Raji (cell line): ENCODE data around the gene CKB.

Source experiments
- POLR2A ChIP-seq: IDR thresholded peaks from 2 replicates; pipeline ENCODE4 v1.6.1; 2011; ENCODE audit warnings: low read depth, low read length, control low read depth; ENCODE audit not compliant: insufficient read depth

CKB gene

DNA sequence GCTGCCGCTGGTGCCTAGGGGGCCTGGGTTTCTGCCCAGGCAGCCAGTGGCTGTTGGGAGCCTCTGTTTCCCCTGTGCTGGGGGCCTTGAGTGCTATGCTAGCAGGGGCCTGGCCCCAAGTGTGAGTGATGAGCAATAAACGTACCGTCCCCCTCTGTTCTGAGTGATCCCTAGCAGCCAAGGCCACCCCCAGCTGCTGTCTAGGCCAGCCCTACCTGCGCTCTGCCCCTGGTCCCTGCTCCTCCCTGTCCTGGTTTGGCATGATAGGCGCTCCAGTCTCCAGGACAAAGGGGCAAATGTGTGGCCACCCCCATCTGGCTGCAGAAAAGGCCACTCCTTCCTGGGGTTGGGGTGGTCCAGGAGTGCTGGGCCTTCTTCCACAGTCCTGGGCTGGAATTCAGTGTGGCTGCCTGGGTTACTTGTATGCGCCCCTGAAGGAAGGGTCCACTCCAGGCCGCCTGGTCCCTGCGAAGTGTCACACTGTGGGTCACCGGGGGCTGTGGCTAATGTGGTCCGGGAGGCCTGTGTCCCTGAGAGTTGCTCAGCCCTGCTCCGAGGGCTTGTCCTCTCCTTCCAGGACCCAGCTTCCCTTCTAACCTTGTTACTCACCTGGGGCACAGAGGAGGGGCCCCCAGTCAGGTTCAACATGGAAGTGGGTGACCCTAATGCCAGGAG is 13.4 kb upstream of the CKB start:
- TF ChIP-seq POLR2A: no peak

DNA sequence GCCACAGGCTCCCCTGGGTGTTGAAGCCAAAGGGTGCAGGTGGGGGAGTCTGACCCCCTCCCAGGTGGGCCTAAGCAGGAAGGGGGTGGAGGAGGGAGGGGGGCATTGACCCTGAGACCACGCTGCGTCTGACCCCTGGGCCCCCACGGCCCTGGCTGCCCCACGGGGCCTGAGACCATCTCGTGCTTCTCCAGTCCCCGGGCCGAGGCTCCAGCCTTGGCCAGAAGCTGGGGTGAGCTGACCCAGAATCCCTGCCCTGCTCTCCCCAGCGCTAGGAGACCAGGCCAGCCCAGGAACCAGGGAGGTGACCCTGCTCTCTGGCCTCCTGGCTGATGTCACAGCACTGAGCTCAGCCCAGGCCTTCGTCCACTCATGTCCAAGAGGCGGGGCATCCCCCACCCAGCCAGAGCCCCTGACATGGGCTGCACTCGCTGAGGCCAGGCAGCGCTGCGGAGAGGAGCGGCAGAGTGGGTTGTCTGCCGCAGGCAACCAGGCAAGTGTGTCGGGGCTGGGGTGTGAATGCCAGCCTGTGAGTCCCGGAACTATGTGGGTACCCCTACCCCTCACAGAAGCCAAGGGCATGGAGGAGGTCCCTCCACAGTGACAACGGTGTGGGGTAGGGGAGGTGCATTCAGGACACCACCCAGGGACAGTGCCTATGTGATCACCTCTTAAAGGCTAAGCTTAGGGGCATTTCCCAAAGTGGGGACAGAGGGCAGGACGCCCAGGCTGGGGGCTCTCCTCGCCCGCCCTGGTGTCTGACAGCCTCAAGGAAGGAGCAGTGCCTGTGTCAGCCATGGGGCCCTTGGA is 12.7 kb upstream of the CKB start:
- no peak for TF ChIP-seq POLR2A

DNA sequence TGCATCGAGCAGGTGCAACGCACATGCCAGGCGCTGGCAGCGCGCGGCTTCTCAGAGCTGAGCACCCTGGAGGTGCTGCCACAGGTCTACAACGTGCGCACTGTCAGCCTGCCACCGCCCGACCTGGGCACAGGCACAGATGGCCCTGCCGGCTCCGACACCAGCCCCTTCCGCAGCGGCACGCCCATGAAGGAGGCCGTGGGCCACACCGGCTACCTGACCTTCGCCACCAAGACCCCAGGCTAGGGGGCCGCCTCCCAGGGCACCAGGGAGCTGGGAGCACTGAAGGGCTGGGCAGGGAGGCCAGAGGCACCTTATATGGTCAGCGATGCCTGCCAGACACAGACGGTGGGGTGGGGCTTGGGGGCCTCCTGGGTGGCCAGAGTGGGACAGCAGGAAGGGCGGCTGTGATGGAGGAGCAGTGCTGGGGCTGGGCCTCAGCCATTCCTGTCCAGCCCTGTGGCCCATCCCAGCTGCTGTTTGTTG is 12.0 kb upstream of the CKB start:
- no peak for TF ChIP-seq POLR2A

DNA sequence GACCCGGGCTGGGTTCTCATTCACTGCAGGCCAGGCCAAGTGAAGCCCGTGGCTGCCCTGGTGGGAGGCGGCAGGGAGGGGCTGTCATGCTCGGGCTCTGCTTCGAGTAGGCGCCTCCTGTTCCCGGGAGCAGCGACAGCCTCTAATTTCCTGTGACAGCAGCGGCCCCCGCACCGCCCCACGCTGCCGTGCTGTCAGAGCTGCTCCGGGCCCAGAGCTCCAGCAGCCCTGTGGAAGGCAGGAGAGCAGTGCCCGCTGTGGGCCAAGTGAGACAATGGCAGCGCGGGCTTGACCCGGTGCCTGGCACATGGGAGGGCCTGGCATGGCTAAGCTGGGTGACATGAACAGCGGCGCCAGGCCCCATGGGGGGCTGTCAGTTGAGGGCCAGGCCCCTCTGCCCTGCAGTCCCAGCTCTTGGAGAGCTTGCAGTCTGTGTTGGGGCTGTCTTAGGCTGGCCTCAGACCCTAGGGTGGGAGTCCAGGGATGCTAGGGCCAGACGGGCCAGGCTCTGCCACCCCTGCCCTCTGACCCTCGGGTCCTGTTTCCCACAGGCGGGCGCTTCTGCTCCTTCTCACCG is 11.5 kb upstream of the CKB start:
- no peak for TF ChIP-seq POLR2A

DNA sequence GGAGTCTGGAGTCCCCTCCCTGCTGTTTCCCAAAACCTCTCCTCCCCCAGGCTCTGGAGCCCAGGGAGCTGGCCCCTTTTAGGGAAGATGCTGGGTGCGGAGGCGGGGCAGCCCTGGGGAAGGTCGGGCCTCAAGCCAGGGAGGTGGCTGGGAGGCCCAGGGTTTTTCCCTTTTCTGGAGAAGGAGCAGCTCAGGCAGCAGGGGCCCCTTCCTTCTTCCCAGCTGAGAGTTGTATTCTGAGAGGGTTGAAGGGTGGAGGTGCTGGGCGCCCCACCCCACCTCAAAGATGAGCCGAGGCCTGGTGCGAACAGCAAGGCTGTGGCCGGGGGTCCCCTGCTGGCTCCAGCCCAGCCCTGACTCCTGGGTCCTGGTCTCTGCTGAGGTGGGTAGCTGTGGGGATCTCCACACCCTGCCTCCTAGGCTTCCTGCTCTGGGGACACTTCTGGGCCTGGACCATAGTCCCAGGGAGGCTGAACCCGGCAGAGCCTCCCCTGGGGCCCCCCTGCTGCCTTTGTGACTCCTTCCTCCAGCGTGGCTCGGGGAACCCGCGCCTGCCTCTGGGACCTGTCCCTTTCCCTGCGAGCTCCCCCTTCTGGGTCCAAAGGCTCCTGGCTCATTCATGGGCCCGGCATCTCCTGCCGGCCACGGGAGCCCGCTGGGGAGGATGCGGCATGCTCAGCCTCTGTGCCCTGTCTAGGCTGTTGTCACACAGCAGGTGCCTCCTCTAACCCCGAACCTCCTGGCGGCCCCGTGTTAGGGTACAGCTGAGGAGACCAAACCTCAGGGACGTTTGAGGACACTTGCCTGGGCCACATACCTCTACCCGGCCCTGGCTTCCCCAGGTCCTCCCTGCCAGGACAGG is 10.7 kb upstream of the CKB start:
- TF ChIP-seq POLR2A: no peak

DNA sequence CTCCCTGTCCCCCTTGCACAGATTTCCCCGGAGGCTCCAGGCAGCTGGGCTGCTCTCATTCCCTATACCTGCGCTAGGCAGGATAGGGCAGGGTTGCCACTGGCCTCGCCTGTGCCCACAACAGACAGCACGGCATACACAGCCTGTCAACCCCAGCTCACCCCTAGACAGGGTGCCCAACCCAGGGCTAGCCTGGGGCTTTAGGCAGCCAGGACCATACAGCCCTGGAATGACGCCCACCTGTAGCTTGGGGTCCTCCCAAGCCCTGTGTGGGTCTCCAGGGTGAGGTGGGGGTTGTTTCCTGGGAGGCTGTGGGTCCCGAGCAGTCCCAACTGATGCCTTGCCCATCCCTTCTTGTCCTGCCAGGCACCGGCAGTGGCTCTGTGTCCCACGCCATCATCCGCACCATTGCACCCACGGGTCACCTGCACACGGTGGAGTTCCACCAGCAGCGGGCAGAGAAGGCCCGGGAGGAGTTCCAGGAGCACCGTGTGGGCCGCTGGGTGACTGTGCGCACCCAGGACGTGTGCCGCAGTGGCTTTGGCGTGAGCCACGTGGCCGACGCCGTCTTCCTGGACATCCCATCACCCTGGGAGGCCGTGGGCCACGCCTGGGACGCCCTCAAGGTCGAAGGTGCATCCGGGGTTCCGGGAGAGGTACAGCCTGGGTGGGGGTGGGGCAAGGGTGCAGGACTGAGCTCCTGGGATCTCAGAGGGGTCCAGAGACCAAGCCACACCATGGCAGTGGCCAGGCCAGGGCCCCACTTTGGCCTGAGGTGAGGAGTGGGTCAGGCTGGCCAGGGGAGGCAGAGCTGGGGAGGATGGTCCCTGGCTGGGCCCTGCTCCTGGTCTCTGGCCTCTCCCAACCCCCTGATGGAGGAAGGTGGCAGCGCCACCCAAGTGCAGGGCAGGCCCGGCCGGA is 9.8 kb upstream of the CKB start:
- TF ChIP-seq POLR2A: no peak

DNA sequence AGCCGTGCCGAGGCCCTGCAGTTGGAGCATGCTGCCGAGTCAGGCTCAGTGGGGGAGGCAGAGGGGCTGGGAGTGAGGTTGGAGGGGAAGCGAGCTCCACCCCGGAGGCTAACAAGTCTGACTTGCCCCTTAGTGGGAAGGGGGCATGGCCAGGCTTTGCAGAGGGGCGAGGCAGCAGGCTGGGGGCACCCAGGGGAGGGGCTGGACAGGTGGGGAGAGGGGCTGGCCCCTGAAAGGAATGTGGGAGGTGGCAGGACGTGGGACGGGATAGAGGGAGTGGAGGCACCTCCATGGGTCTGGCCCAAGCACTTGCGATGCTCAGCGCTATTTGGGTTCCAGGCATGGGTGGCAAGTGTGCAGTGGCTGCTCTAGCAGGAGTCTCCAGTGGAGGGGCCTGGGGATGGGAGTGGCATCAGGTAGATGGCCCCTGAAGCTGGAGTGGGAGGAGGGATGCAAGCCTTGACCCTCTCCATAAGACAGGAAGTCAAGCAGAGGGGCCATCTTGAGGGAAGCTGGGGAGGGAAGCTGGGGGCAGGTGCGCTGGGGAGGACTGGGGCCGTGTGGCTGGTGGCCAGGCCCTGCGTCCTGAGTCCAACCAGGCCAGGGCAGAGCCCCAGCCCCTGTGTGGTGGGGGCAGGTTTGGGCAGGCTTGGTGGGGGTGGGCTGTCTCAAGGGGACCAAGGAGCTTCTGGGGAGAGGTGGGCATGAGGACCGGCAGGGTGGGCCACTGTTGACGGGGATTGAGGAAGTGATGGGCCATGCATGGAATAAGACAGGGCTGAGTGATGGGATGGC is 9.0 kb upstream of the CKB start:
- TF ChIP-seq POLR2A: no peak

DNA sequence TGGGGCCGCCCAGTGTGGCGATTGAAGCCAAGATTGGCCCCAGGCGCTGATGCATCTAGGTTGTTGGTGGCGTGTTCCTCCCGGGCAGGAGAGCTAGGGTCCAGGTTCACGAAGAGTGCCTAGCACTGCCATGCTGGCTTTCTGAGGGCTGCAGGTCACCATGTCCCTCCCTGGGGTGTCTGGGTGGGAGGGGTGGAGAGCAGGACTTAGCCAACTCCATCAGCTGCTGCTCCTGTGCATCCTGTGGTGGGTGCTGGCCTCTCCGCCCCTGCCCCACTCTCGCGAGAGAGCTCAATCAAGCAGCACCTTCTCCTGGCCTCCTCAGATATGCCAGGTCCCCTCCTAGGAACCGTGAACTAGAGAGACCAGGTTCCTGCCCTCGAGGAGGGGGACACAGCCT is 8.2 kb upstream of the CKB start:
- no peak for TF ChIP-seq POLR2A

DNA sequence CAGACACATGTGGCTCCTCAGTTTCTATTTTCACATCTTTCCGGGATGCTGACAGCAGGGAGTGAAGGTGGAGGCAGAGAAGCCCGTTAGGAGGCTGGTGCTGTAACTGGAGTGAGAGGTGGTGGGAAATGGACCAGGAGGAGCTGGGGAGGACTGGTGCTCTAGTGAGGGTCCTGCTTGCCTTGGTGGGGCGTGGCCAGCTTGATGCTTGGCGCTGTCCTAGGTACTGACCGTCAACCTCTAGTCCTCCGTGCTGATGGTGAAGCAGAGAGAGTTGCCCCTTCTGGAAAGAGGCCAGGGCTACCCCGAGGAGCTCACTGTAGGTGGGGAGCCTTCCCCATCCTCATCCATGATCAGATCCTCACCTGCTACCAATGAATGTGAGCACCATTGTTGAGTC is 7.8 kb upstream of the CKB start:
- no peak for TF ChIP-seq POLR2A

DNA sequence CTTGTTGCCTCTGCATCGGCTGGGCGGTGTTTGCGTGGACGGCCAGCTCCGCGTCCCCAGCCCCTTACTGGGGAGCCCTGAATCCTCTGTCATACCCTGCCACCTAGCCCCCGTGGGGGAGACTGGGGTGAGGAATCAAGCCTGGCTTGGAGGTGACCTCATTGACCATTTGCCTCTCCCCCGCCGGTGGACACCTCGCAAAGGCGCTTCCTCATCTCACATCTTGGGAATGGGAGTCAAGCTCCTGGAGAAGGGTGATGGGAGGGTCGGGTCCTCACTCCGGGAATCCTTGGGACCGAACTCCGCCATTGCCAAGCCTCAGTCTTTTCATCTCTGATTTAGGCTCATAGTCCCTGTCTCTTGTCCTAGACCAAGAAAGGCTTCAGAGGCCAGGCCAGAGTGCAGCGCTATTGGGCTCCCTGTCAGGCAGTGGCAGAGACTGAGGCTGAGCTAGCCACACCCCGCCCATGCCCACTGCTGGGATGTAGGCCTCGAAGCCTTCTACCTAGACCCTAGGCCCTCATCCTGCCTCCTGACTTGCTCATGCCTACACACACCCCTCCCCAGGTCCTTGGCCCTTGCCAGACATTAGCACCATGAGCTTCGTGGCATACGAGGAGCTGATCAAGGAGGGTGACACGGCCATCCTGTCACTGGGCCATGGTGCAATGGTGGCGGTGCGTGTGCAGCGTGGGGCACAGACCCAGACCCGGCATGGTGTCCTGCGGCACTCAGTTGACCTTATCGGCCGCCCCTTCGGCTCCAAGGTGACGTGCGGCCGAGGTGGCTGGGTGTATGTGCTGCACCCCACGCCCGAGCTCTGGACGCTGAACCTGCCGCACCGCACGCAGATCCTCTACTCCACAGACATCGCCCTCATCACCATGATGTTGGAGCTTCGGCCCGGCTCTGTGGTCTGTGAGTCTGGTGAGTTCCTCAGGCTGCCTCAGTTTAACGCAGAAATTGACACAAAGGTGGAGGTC is 7.0 kb upstream of the CKB start:
- no peak for TF ChIP-seq POLR2A

DNA sequence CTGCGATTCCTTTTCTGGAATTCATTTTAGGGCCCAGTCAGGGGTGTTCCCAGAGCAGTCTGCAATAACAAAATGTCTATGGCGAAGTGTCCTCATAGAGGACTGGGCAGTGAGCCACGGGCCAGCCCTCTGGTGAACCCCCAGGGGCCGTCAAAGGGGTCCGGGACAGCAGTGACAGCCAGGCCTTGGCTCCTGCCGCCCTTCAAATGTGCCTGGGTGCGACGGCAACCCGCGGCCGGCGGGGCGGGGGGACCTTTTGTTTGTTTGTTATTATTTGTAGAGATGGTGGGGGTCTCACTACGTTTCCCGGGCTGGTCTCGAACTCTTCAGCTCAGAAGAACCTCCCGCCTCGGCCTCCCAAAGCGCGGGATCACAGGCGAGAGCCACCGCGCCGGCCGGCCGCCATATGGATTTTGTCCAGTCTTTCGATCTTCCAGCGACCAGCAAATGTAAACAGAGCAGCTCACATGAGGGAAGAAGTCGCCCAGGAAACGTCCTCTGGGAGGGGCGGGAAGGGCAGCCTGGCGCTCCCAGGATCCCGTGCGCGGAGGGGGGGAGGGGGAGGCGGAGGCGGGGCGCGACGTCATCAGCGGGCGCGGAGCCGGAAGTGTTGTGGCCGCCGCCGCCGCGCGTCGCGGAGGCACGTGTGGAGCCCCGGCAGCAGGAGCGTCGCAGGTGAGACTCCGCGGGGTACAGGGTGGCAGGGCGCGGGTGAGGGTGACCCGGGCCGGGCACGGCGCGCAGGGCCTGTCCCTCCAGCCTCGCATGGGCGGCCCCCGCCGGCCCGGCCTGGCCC is 6.2 kb upstream of the CKB start, which contains the start of gene TRMT61A:
TRMT61A (plus strand) TSS at position 610 of the 796 bp plus-strand sequence. CDS start 783 bp downstream, outside the sequence.
- TF ChIP-seq POLR2A: peak; percentile 75

DNA sequence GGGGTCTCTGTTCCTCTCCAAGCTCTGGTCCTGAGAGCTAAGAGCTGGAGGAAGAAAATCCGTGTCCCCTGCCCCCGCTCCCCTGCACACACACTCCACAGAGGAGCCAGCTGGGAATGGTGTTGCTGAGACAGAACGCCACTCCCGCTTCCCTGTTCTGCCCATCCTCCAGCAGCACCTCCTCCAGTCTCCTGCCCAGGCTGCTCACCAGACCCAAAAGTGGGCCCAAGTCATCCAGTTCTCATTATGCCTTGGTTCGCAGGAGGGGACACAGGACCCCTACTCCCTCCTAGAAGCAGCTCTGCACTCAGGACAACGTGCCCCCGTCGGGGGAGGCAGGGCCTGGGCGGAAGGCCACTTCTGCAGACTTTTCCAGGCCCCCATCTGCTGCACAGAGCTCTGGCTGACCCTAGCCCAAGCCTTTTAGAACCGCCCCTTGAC is 5.5 kb upstream of the CKB start:
- no peak for TF ChIP-seq POLR2A
